Stimulated activated CD4-positive, alpha-beta T cell treated with anti-CD3 and anti-CD28 coated beads, Interleukin-1b, Interleukin-23, amount 100 ng/mL, for 48 hours (primary cell): Measurements from ENCODE around the gene SLC25A22.

Source experiments
- DNase-seq: peaks from one replicate; pipeline ENCODE4 v3.0.0-alpha.2; 2020

SLC25A22 gene

DNA sequence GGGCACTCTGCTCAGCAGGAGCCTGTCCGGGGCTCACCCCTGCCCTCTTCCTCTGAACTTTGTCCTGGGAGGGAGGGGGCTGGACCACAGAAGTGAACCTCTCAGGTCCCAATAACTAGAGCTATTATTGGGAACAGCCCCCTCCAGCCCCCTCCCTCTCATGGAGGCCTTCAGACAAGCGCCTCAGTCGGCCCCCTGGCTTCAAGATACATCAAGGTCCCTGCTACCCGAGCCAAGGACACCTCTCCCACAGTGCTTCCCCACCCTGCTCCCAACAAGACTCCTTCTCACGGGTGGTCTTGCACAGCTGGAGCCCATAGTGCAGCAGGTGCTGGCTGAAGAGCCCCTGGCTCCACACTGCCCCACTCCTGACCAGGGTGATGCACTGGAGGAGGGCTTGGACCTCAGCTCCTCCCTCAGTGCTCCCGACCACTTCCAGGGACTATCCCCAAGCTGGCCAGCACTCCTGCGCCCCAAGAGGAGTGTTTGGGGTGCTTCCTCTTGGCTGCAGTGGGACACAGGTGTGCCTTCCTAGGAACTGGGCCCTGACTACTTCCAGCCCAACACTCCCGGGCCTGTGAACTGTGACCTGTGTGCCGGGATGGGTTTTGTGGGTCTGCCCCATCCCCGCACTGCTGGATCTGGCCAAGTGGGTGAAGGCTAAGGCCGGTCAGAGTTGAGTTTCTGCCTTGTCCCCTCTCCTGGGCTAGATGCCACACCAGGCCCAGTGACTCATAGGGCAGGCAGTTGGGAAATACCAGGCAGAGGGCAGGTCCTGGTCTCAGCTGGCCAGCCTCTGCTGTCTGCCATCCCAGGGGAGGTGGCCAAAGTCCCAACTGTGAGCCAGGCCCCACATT, 22.8 kb upstream of the SLC25A22 start:
- DNase-seq: no peak

DNA sequence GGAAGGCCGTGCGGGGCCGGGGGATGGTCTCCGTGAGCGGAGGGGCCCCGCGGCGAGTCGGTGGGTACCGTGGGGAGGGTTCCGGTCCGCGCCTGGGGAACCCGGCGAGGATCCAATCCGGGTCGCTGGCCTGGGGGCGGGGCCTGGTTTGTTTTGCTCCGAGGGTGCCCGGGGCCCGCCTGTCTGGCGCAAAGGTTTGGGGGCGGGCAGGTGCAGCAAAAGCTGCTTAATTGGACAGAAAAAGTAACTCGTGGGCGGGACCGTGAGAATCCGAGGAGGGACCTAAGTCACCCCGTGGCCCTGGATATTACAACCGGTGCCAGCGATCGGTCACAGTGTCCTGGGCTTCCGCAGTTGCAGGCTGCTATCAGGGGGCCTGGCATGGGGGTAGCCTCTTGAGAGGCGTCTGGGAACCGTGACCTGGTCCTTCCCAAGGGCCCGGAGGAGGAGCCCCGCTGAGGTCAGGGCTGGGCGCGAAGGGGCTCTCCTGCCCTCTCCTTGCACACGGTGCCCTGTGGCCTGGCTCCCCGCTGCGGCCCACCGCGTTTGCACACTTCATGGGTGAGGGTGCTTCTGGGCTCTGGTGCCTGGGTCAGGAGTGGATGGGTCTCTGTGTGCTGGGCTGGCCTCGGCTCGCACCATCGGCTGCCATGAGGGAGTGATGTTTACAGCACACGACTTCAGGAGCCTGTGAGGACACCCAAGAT, 22.0 kb upstream of the SLC25A22 start:
- DNase-seq: peak; percentile 93

DNA sequence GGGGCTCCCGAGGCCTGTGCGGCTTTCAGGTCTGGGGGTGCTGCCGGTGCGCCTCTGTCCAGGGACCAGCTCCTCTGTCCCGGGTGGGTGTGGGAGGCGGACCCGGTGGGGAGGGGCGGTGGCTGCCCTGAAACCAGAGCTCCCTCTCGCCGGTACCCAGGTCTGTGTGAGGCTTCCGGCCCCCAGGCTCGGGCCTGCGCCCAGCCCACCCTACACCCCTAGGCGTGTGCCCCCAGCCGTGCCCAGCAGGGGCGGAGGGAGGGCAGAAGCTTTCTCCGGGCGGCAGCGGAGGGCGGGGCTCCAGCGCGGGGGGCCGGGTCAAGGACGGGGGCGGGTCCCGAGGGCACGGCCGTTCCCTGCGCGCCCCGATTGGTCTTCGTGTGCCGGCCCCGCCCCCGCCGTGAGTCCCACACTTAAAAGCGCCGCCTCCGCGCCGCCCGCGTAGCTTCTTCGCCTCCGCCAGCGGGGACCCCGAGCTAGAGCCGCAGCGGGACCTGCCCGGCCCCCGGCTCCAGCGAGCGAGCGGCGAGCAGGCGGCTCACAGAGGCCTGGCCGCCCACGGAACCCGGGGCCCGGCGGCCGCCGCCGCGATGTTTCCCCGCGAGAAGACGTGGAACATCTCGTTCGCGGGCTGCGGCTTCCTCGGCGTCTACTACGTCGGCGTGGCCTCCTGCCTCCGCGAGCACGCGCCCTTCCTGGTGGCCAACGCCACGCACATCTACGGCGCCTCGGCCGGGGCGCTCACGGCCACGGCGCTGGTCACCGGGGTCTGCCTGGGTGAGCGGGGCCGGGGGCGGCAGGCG, 21.2 kb upstream of the SLC25A22 start:
- DNase-seq: peak; percentile 88

DNA sequence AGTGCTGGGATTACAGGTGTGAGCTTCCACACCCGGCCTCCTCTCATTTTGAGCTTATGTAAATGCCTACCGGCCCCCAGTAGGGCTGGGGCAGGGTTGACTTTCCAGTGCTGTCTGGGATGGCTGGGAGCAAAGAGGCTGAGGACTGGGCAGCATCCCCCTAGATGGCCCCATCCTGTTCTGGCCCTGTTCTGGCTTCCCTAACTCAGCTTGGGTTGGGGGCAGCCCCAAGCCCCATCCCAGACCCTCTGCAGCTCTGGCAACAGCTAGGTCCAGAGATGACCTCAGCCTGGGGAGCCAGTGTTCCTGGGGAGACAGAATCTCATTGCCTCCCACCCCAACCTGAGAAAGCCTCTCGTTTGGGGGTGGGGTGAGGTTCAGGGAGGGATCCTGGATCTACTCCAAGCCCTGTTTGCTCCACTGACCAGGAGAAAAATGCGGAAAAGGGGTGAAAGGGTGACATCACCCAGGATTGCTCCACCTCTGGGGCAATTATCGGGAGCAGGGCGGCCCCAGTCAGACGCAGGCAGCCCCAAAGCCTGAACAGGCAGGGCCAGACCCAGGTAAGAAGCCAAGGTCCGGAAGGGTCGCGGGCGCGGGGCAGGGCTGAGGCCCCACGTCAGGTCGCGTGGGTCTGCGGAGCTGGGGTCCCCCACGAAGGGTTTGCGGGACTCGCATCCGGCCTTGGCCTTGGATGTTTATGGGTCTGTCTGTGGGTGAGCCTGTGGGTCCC, 20.5 kb upstream of the SLC25A22 start, which contains the start of gene PNPLA2:
Gene PNPLA2 (plus strand): TSS at position 519 of the 733 bp plus-strand sequence. CDS start 805 bp downstream, outside the sequence.
- DNase-seq: no peak

DNA sequence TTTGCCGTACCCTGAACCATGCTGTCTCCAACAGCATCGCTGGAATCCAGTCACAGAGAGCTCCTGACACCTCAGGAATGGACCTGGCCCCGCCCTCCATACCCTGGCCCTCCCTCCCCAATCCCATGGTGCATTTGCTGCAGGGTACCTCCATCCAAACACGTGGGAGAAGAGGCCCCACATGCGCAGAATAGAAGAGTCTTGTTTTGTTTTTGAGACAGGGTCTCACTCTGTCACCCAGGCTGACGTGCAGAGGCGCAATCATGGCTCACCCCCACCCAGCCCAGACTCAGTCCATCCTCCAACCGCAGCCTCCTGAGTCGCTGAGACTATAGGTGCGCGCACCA, 18.3 kb upstream of the SLC25A22 start:
- DNase-seq: no peak

DNA sequence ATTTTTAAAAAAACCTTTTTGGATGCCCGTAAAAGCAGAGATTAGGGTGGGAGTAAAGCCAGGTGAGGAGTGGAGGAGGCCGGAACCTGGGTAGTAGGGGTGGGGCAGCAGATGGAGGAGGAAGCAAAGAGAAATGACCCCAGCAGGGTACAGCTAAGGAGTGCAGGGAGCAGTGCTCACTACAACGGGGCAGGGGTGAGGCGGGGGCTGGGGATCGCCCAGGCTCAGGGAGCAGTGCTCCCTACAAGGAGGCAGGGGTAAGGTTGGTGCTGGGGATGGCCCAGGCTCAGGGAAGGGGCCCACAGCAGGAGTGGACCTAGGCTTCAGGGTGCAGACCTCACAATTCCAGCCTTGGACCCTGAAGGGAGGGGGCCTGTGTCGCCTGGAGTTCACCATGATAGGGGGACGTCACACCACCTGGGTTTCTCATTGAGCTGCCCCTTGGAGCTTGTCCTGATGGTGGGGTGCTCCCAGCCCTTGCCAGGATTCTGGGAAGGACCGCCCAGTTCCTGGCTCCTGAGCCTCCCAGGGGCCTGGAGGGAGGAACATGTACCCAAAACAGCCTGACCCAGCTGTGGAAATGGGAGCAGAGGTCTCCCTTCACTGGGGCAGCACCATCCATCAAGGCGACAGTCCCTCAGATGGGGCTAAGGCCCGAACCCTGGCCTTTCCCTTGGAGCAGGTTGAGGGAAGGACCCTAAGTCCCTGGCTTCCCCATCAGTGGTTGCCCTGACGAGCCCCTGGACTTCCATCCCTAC, 17.8 kb upstream of the SLC25A22 start:
- DNase-seq: no peak

DNA sequence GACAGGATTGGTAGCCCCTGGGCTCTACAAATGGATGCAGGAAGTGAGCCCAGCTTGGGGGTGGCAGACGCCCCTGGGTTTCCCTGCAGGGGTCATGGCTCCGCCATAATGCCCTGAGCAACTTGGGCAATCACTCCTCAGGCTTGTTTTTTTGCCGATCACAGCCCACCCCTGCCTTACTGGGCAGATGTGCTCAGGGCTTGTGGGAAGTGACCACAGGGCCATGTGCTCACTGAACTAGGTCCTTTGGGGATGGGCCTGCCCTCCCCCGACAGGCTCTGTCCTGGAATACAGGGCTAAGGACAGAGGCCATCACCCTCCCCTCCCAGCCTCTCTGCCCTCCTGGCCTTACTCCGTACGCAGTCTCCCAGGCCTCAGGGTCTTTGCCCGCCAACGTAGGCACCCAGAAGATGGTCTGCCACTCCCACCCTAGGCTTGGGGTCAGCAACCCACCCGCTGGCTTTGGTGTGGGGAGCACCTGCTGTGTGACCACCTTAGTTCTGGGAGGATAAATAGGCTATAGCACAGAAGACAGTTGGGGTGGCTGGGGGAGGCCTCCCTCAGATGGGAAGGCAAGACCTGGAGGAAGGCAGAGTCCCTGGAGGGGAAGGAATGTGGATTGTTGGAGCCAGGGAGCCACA, 15.5 kb upstream of the SLC25A22 start:
- DNase-seq: no peak

DNA sequence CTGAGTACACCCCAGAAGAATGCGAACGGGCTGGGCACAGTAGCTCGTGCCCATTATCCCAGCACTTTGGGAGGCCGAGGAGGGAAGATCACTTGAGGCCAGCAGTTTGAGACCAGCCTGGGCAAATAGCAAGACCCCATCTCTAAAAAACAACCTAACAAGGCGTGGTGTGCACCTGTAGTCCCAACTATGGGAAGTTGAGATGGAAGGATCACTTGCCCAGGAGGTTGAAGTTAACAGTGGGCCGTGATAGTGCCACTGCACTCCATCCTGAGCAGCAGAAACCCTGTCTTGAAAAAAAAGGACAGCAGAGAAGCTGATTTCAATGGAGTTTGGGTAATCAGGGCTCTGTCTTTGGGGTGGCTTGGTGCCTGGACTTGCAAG, 15.0 kb upstream of the SLC25A22 start:
- DNase-seq: no peak

DNA sequence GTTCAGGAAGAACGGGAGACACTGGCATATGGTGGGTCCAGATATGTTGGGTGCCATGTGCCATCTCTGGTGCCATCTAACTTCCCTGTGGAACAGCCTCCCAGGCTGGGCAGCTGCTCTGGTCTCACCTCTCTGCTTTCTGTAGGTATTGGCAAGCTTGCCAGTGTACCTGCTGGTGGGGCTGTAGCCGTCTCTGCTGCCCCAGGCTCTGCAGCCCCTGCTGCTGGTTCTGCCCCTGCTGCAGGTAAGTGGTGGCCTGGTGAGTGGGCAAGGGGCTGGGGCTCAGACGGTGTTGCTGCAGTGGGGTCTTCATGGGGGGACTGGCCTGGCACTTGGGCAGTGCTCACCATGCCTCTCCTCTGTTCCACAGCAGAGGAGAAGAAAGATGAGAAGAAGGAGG, 14.3 kb upstream of the SLC25A22 start:
- no peak for DNase-seq

DNA sequence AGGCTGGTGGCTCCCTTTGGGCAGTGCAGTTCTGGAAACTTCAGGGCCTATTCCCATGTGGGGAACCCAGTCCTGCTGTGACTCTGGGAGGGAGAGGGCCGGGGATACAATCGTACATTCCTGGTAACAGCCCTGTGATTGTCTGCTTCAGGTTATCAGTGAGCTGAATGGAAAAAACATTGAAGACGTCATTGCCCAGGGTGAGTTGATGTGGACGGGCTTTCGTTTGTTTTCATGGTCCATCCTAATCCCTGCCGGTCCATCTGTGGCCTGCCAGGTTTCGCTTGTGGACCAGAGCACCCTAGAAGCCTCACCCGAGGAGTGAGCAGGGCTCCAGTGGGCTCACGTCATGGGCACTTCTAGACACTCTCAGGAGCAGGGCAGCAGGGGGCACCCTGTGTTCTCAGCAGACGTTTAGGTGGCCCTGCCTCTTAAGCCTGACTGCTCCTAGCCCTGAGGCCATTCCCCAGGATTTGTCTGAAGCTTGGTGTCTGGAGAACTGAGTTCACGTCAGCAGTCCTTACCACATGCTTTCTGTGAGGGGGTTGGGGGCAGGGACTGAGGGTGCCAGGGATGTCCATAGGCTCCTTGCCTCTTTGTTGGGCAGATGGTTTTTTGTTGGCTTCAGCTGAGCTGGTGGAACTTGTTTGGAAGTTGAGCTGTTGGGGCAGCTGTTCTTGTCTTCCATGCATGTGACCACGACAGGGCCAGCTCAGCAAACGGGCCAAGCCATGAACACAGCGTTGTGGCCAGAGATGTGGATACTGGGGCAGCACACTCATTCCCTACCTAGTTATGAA, 13.6 kb upstream of the SLC25A22 start:
- no peak for DNase-seq

DNA sequence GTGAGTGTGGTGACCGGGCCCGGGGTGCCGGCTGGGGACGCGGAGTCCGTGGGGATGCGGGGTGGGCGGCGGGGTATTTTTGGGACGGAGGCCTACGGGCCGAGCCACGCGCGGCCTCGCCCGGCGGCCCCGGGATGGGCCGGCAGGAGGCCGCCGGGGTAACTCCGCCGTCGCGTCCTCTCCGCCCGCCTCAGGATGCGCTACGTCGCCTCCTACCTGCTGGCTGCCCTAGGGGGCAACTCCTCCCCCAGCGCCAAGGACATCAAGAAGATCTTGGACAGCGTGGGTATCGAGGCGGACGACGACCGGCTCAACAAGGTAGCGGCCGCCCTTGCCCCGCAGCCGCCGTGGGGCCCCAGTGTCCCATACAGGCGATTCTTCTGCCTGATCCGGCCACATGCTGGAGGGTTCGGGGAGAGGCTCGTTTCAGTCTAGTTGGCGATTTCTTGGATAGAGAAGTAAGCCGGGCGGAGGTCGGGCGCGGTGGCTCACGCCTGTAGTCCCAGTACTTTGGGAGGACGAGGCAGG, 12.0 kb upstream of the SLC25A22 start:
- DNase-seq: no peak

DNA sequence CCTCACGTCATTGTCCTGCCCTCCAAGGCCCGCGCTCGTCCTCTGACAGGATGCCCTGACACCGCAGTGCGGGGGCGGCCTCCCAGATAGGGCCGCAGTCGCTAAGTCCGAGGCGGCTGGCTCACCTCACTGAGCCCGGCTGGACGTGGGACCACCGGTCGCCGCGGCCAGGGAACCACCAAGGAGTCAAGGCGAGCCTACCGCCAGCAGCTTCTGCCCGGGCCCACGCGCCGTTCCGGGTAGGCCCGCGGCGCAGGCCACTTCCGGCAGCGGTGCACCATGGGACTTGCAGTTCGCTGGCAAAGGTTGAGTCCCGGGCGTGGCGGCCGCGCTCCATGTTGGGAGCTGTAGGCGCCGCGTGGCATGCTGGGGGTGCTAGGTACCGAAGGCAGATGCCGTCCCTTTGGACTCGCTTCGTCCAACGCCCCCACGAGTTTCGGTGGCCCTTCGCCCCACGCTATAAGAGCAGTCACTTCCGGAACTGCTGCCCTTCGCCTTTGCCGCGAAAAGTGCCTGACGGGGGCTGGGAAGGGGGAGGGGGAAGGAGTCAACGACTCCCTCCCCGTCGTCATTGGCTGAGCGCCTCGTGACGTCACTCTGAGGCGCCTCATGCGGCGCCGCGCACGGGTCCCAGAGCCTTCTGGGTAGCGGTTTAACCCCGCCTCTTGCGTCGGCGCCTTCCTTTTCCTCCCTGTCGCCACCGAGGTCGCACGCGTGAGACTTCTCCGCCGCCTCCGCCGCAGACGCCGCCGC, 11.4 kb upstream of the SLC25A22 start, which contains the start of gene RPLP2:
Gene RPLP2 (plus strand): TSS at position 681 of the 753 bp plus-strand sequence. CDS start 268 bp downstream, outside the sequence.
- peak; percentile 97 for DNase-seq

DNA sequence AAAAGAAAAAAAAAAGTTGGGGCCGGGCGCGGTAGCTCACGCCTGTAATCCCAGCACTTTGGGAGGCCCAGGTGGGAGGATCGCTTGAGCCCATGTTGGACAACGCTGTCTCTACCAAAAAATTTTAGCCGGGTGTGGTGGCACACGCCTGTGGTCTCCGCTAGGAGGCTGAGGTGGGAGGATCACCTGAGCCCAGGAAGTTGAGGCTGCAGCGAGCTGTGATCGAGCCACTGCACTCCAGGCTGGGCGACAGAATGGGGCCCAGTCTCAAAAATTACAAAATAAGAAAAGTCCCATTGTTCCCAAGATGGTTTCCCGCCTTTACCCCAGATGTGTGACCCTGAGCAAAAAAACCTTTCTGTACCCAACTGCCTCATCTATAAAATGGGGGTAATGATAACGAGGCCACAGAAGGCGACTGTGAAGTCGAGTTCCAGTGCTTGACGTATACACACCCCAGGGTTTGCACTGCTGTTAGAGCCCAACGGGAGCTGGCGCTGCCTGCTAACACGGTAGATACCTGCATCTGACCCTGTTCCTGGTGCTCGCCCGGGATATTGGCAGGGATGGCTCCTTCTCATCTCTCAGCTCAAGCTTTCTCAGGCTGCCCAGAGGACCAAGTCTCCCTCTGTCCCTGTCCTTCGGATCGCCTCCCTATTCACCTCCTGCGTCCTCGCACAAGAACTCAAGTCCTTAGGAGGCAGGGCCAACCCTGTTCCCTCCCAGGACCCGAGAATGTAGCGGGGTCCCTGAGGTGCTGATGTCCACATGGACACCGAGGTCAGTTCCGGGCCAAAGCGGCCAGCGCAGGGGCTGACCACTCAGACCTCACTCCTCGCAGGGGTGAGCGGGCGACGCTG, 10.6 kb upstream of the SLC25A22 start:
- DNase-seq: no peak

DNA sequence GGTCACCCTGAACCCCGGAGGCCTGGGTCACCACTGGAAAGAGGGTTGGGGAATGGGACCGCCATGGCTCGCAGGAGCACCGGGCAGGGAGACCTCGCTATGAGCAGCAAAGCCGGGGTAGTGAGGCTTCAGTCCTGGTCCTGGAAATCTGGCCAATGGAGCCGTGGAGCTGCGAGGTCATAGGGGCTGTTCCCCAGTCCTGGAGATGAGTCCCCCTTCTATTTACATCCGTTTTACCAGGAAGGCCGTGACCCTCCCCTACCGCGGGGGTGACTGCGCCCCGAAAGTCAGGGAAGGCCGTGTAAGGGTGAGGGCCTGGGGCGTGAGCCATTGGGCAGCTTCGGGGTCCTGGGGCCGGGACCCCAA, 6.5 kb upstream of the SLC25A22 start:
- DNase-seq: no peak

DNA sequence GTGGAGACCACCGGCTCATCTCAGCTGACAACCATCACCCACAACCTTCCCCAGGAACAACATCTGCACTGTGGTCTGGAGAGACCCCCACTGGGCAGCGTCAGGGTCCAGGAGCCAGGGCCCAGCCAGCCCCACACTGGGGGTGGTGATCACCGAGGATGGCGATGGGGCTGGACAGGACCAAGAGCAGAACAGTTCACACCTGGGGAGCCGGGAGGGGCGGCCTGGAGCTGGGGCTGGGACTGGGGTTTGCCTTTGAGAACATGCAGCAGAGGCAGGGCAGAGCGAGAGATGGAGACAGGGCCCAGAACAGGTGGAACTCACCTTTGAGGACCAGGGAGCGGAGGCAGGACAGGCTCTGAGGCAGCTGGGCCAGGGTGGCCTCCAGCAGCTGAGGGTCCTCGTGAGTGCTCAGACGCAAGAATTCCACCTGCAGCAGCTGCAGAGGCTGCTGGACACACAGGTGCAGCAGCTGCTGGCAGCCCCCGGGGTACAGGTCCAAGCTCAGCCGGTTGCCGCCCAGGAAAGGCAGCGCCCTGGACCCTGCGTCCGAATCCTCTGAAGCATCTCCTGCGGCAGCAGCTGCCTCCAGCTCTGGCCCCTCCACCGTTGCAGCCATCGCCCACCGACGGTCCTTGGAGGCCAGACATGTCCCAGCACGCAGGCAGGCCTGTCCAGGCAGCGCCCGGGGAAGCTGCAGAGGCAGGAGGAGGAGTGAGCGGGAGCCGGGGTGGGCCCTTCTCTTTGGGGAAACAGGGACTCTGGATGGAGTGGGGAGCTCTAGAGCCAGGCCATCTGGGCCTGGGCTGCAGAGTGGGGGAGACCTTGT, 5.9 kb upstream of the SLC25A22 start:
- no peak for DNase-seq

DNA sequence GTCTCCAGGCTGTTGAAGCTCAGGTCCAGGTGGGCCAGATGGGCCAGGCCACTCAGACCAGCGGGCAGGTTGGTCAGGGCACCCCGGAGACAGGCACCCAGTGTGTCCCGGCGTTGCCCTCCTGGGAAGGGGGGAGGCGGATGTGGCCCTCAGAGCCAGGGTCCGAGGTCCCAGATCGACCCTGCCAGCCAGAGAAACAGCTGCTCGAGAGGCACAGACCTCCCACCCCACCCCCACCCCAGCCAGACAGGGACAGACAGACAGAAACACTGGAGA, 5.3 kb upstream of the SLC25A22 start:
- no peak for DNase-seq

DNA sequence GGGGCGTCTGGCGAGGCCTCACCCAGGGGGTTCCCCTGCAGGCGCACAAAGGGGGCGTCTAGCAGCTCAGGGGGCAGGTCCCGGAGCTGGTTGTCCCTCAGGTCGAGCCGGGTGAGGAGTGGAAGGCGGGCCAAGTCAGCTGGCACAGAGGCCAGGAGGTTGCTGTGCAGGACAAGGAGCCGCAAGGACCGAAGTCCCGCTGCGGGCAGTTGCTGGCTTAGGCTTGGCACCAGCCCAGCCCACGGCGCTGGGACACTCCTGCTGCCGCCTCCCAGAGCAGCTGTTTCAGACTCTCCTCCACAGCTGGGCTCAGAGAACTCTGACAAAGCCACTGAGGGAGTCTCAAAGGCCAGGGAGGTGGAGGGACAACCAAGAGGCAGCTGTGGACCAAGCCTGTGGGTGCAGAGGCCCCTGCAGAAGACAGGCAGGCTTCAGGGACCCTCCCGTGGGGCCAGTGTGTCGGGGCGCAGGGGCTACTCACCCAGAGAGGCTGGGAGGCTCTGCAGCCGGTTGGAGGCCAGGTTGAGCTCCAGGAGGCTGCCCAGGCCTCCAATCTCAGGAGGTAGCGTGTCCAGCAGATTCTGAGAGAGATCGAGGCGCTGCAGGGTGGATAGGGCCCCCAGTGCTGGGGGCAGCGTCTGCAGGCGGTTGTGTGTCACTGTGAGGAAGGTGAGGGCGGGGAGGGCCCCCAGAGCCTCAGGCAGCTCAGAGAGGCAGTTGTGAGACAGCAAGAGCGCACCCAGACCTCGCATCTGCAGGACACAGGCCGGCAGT, 4.8 kb upstream of the SLC25A22 start:
- no peak for DNase-seq
